Subcutaneous adipose tissue (tissue), 4 donors: ENCODE measurements around the gene FSTL5. TPM values are rescaled to one million over a fixed set of nuclear protein-coding genes. Genes with fewer than 3 reads are reported as not detected.

Experiments
- total RNA-seq, 4 donors: library from RNA; depleted of rRNA; stranded (reverse); fragments of >200 nt; gene quantifications; one replicate each; pipeline ENCODE4 v1.1.0, GENCODE V29; 2016
- TF ChIP-seq, protein P1 (sequence below): fragments of 450-650 bp; IDR thresholded peaks from one replicate; pipeline ENCODE4 v1.5.1; 2016; ENCODE audit warnings: low read depth, mild to moderate bottlenecking, control low read depth, antibody characterized with exemption, moderate library complexity

Gene FSTL5
- total RNA-seq, 4 donors from 2014 or later: 0.33 TPM; not detected in 3

DNA sequence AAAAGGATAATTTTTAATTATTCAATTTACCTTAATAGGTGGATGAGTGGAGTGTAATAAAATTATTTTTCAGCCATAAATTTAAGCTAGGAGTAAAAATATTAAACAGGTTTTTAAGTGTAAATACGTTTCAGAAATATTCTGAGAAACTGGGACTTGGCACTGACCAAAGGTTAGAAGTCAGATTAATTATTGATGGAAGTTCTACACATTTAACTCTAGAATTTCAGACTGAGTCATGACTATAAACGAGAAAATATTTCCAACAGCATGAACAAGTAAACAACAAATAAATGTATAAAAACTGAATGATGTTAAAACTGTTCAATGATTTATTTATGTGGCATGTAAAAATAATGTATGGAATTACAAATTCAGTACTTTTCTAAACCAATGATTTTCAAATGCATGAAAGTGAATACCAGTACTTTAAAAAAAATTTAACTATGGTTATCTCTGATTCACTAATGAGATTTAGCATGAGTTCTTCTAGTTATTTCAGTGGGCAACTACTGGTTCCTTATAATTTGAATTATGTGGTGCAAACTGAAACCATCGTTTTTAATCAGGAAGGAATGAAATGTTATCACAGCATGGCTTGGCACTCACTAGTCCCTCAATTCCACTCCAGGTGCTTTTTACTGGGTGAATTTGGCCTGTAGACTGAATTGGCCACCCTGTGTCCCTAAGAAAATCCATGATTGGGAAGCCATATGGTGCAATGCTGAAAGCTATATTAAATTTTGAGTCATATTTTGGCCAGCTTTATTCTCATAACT lies 244.2 kb downstream of the FSTL5 start:
- TF ChIP-seq, protein P1, sequence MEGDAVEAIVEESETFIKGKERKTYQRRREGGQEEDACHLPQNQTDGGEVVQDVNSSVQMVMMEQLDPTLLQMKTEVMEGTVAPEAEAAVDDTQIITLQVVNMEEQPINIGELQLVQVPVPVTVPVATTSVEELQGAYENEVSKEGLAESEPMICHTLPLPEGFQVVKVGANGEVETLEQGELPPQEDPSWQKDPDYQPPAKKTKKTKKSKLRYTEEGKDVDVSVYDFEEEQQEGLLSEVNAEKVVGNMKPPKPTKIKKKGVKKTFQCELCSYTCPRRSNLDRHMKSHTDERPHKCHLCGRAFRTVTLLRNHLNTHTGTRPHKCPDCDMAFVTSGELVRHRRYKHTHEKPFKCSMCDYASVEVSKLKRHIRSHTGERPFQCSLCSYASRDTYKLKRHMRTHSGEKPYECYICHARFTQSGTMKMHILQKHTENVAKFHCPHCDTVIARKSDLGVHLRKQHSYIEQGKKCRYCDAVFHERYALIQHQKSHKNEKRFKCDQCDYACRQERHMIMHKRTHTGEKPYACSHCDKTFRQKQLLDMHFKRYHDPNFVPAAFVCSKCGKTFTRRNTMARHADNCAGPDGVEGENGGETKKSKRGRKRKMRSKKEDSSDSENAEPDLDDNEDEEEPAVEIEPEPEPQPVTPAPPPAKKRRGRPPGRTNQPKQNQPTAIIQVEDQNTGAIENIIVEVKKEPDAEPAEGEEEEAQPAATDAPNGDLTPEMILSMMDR: no peak

DNA sequence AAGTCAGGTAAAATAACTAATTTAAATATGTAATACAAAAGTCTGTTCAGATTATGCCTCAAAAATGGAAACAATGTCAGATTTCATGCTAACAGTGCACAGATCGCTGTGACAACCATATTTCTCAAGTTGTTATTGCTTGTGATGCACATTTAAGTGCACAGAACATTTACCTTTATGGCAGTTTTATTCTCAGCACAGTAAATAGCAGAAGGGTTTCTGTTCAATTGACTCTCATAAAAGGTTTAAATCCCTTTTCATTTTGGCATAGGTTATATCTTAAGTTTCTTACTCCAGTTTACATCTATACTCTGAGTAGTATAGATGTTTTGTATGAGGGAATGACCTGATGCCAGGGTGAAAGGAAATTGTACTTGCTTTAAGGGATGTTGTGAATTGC lies 247.8 kb downstream of the FSTL5 start:
- TF ChIP-seq, protein P1: no peak

DNA sequence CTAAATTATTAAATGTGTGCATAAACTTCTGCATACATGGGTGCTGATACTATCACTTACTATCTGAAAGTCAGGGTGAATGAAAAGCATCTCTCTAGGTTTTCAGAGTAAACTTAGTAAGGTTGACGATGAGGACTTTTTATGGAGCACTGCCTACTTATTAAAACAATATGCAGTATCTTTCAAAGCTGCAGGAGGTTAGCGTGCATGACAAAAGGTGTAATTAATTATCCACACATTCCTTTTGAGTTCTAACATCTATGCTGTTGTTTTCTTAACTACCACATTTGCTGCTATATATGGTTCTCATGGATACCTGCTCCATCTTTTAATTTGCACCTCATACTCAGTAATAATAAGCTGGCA lies 256.2 kb downstream of the FSTL5 start:
- TF ChIP-seq, protein P1: no peak

GRCh38 chr4:161906836-161907589 lies 256.8 kb downstream of the FSTL5 start:
- TF ChIP-seq, protein P1: no peak

GRCh38 chr4:161900110-161900509 lies 263.7 kb downstream of the FSTL5 start:
- TF ChIP-seq, protein P1: no peak

- TF ChIP-seq, protein P1: no peak
Measured at GRCh38 chr4:161894493-161895167, 269.2 kb downstream of the FSTL5 start.

GRCh38 chr4:161894014-161894413 lies 269.8 kb downstream of the FSTL5 start:
- TF ChIP-seq, protein P1: no peak
